Activated CD4-positive, alpha-beta T cell treated with anti-CD3 and anti-CD28 coated beads, Interleukin-2, amount 10 ng/mL, durations not matched to agents 7 days and 5 days (primary cell): ENCODE results near the gene RIPOR2. TPM values are rescaled to one million over a fixed set of nuclear protein-coding genes. Genes with fewer than 3 reads are reported as not detected.
A peak's percentile ranks its signal among the peaks of the same experiment; 100 is the strongest.
"Not testable (repeated sequence)": the region's sequence is repeated elsewhere in the genome, so short reads cannot be mapped to it uniquely, and the experiment has no call there.

Experiments used
- CTCF ChIA-PET: fragments of 350-600 bp; sonication (Branson Sonifier 250); formaldehyde crosslinking; loops from one replicate; lab custom pipeline; 2021; ENCODE audit warnings: antibody characterized with exemption; lab: Charles Lee
- POLR2A ChIA-PET: fragments of 350-600 bp; sonication (Branson Sonifier 250); formaldehyde crosslinking; loops from one replicate; lab custom pipeline; 2021; ENCODE audit warnings: antibody characterized with exemption; lab: Charles Lee
- DNase-seq: peaks from one replicate; pipeline ENCODE4 v3.0.0-alpha.2; 2020
- H3K27ac Mint-ChIP-seq: one replicate; pipeline ENCODE4 v1.8.0; 2021; ENCODE audit warnings: mild to moderate bottlenecking, moderate library complexity, mixed read lengths
- H3K27me3 Mint-ChIP-seq: one replicate; pipeline ENCODE4 v1.8.0; 2021; ENCODE audit warnings: mixed read lengths
- H3K36me3 Mint-ChIP-seq: one replicate; pipeline ENCODE4 v1.8.0; 2021; ENCODE audit warnings: low read depth, mixed read lengths
- H3K4me1 Mint-ChIP-seq: one replicate; pipeline ENCODE4 v1.8.0; 2021; ENCODE audit warnings: mixed read lengths
- H3K4me3 Mint-ChIP-seq: one replicate; pipeline ENCODE4 v1.8.0; 2021; ENCODE audit warnings: mild to moderate bottlenecking, moderate library complexity, mixed read lengths
- H3K9me3 Mint-ChIP-seq: one replicate; pipeline ENCODE4 v1.8.0; 2021; ENCODE audit warnings: mixed read lengths
- total RNA-seq, 2 experiments: library from RNA; stranded (reverse); gene quantifications; one replicate each; pipeline ENCODE4 v1.2.3, GENCODE V29; 2021

Gene RIPOR2
- total RNA-seq, 2 experiments from 2014 or later, result 287 to 303 TPM

GRCh38 chr6:24923885-24924401 is 11.8 kb downstream of the RIPOR2 start:
- Mint-ChIP-seq H3K9me3 (peaks cover 7% of the 10 kb centered on the region), H3K27ac (peak overlapping the region; percentile 72), H3K4me1 (peaks cover 85% of the 10 kb centered on the region), H3K27me3 (no peaks in the 10 kb centered on the region), H3K36me3 (peaks cover 83% of the 10 kb centered on the region), H3K4me3 (peak overlapping the region; percentile 25)
- CTCF ChIA-PET, result interaction anchor here (0.6 to 2.1 kb wide), 5 partner anchors 10 to 118 kb away, joined by 3 to 7 read pairs (median 4); no protein-coding TSS in a partner anchor
- POLR2A ChIA-PET, result no interaction called here
- no peak for DNase-seq

- no peak for DNase-seq
- Mint-ChIP-seq H3K36me3 (peaks cover 83% of the 10 kb centered on the region), H3K27ac (peak overlapping the region; percentile 71), H3K27me3 (no peaks in the 10 kb centered on the region), H3K9me3 (peaks cover 7% of the 10 kb centered on the region), H3K4me1 (peaks cover 89% of the 10 kb centered on the region), H3K4me3 (peak overlapping the region; percentile 36)
- POLR2A ChIA-PET, result no interaction called here
- CTCF ChIA-PET, result interaction anchor here (0.6 to 5.1 kb wide), 2 partner anchors 11 to 29 kb away, joined by 3 to 20 read pairs; no protein-coding TSS in a partner anchor
Measured at GRCh38 chr6:24922814-24923213, 12.9 kb downstream of the RIPOR2 start.

- DNase-seq, result no peak
- H3K27me3 Mint-ChIP-seq, result no peaks in the 10 kb centered on the region
- peaks cover 83% of the 10 kb centered on the region for H3K36me3 Mint-ChIP-seq
- peak overlapping the region; percentile 71 for H3K27ac Mint-ChIP-seq
- H3K4me1 Mint-ChIP-seq, result peaks cover 88% of the 10 kb centered on the region
- ChIA-PET CTCF (interaction anchor here (0.6 to 5.1 kb wide), 5 partner anchors 11 to 69 kb away, joined by 3 to 20 read pairs (median 3); partner anchors contain the start of gene RIPOR2), POLR2A (no interaction called here)
- peaks cover 2% of the 10 kb centered on the region for H3K9me3 Mint-ChIP-seq
- H3K4me3 Mint-ChIP-seq, result peak overlapping the region; percentile 33
Measured at GRCh38 chr6:24922170-24922569, 13.6 kb downstream of the RIPOR2 start.

GRCh38 chr6:24920136-24920535 is 15.6 kb downstream of the RIPOR2 start:
- DNase-seq, result no peak
- H3K9me3 Mint-ChIP-seq, result no peaks in the 10 kb centered on the region
- POLR2A ChIA-PET, result interaction anchor here (1.0 to 1.8 kb wide), 2 partner anchors 9 to 14 kb away, joined by 3 to 7 read pairs; no protein-coding TSS in a partner anchor
- CTCF ChIA-PET, result interaction anchor here (0.6 to 5.1 kb wide), 7 partner anchors 9 to 93 kb away, joined by 3 to 20 read pairs (median 3); no protein-coding TSS in a partner anchor
- H3K27me3 Mint-ChIP-seq, result no peaks in the 10 kb centered on the region
- peak overlapping the region; percentile 67 for H3K4me3 Mint-ChIP-seq
- H3K4me1 Mint-ChIP-seq, result peaks cover 86% of the 10 kb centered on the region
- H3K27ac Mint-ChIP-seq, result peak overlapping the region; percentile 83
- H3K36me3 Mint-ChIP-seq, result peaks cover 82% of the 10 kb centered on the region

- DNase-seq, result peak; percentile 39
Measured at GRCh38 chr6:24919056-24919892, 16.5 kb downstream of the RIPOR2 start.

GRCh38 chr6:24918641-24919055 is 17.1 kb downstream of the RIPOR2 start:
- H3K9me3 Mint-ChIP-seq, result no peaks in the 10 kb centered on the region
- POLR2A ChIA-PET, result interaction anchor here (1.8 kb wide), 1 partner anchor 16 kb away, joined by 7 read pairs; no protein-coding TSS in a partner anchor
- H3K4me1 Mint-ChIP-seq, result peaks cover 88% of the 10 kb centered on the region
- DNase-seq, result no peak
- peak overlapping the region; percentile 67 for H3K4me3 Mint-ChIP-seq
- peak overlapping the region; percentile 83 for H3K27ac Mint-ChIP-seq
- peaks cover 85% of the 10 kb centered on the region for H3K36me3 Mint-ChIP-seq
- H3K27me3 Mint-ChIP-seq, result no peaks in the 10 kb centered on the region
- CTCF ChIA-PET, result interaction anchor here (1.0 to 5.1 kb wide), 7 partner anchors 9 to 129 kb away, joined by 3 to 20 read pairs (median 5); no protein-coding TSS in a partner anchor

More at GRCh38 chr6:24919056-24919892, 16.5 kb downstream of the RIPOR2 start:
- Mint-ChIP-seq H3K36me3 (peaks cover 86% of the 10 kb centered on the region), H3K27ac (peak overlapping the region; percentile 83), H3K27me3 (no peaks in the 10 kb centered on the region), H3K9me3 (no peaks in the 10 kb centered on the region), H3K4me1 (peaks cover 87% of the 10 kb centered on the region), H3K4me3 (peak overlapping the region; percentile 67)
- ChIA-PET POLR2A (interaction anchor here (1.8 kb wide), 1 partner anchor 15 kb away, joined by 7 read pairs; no protein-coding TSS in a partner anchor), CTCF (interaction anchor here (0.6 to 5.1 kb wide), 9 partner anchors 10 to 128 kb away, joined by 3 to 20 read pairs (median 4); no protein-coding TSS in a partner anchor)

- Mint-ChIP-seq H3K4me3 (no peak overlapping the region), H3K27ac (no peak overlapping the region), H3K4me1 (peaks cover 92% of the 10 kb centered on the region), H3K27me3 (no peaks in the 10 kb centered on the region), H3K9me3 (no peaks in the 10 kb centered on the region), H3K36me3 (peaks cover 92% of the 10 kb centered on the region)
- CTCF ChIA-PET, result interaction anchor here (1.4 to 1.7 kb wide), 3 partner anchors 10 to 18 kb away, joined by 4 to 5 read pairs (median 5); partner anchors contain the start of gene RIPOR2
- POLR2A ChIA-PET, result no interaction called here
- no peak for DNase-seq
Measured at GRCh38 chr6:24916496-24916895, 19.3 kb downstream of the RIPOR2 start.

GRCh38 chr6:24915641-24916040 is 20.1 kb downstream of the RIPOR2 start:
- DNase-seq, result no peak
- Mint-ChIP-seq H3K27me3 (no peaks in the 10 kb centered on the region), H3K4me1 (peaks cover 89% of the 10 kb centered on the region), H3K27ac (no peak overlapping the region), H3K9me3 (no peaks in the 10 kb centered on the region), H3K36me3 (peaks cover 91% of the 10 kb centered on the region), H3K4me3 (no peak overlapping the region)
- ChIA-PET CTCF (interaction anchor here (1.4 to 1.7 kb wide), 3 partner anchors 10 to 19 kb away, joined by 4 to 5 read pairs (median 5); partner anchors contain the start of gene RIPOR2), POLR2A (no interaction called here)

- POLR2A ChIA-PET, result interaction anchor here (0.6 to 0.7 kb wide), 2 partner anchors 14 to 77 kb away, joined by 3 read pairs; no protein-coding TSS in a partner anchor
Measured at GRCh38 chr6:24914082-24914481, 21.7 kb downstream of the RIPOR2 start.

GRCh38 chr6:24911796-24912382 is 23.9 kb downstream of the RIPOR2 start:
- H3K36me3 Mint-ChIP-seq, result peaks cover 91% of the 10 kb centered on the region
- ChIA-PET CTCF (interaction anchor here (0.7 to 4.7 kb wide), 13 partner anchors 9 to 268 kb away, joined by 3 to 35 read pairs (median 5); partner anchors contain the start of gene RIPOR2), POLR2A (interaction anchor here (0.9 kb wide), 1 partner anchor 79 kb away, joined by 3 read pairs; no protein-coding TSS in a partner anchor)
- no peaks in the 10 kb centered on the region for H3K27me3 Mint-ChIP-seq
- no peaks in the 10 kb centered on the region for H3K9me3 Mint-ChIP-seq
- peak overlapping the region; percentile 90 for H3K27ac Mint-ChIP-seq
- H3K4me1 Mint-ChIP-seq, result peaks cover 94% of the 10 kb centered on the region
- H3K4me3 Mint-ChIP-seq, result peak overlapping the region; percentile 85
- no peak for DNase-seq

More at GRCh38 chr6:24914082-24914481, 21.7 kb downstream of the RIPOR2 start:
- Mint-ChIP-seq H3K4me1 (peaks cover 88% of the 10 kb centered on the region), H3K36me3 (peaks cover 91% of the 10 kb centered on the region), H3K27ac (peak overlapping the region; percentile 47)
- H3K27me3 Mint-ChIP-seq, H3K4me3 Mint-ChIP-seq, DNase-seq, H3K9me3 Mint-ChIP-seq: not testable (repeated sequence)
- CTCF ChIA-PET, result interaction anchor here (1.2 to 2.0 kb wide), 6 partner anchors 8 to 104 kb away, joined by 3 to 8 read pairs (median 6); no protein-coding TSS in a partner anchor

- no peaks in the 10 kb centered on the region for H3K9me3 Mint-ChIP-seq
- DNase-seq, result no peak
- POLR2A ChIA-PET, result interaction anchor here (1.1 kb wide), 1 partner anchor 9 kb away, joined by 3 read pairs; no protein-coding TSS in a partner anchor
- no peaks in the 10 kb centered on the region for H3K27me3 Mint-ChIP-seq
- H3K27ac Mint-ChIP-seq, result peak overlapping the region; percentile 90
- peaks cover 94% of the 10 kb centered on the region for H3K4me1 Mint-ChIP-seq
- H3K4me3 Mint-ChIP-seq, result peak overlapping the region; percentile 85
- CTCF ChIA-PET, result interaction anchor here (1.0 to 4.7 kb wide), 13 partner anchors 7 to 269 kb away, joined by 3 to 35 read pairs (median 6); no protein-coding TSS in a partner anchor
- peaks cover 92% of the 10 kb centered on the region for H3K36me3 Mint-ChIP-seq
Measured at GRCh38 chr6:24910961-24911725, 24.6 kb downstream of the RIPOR2 start.
